ENCODE measurements around the gene IRX4. TPM values are rescaled to one million over a fixed set of nuclear protein-coding genes. Genes with fewer than 3 reads are reported as not detected.

Gene IRX4
- total and polyA plus RNA-seq, 9 of the 15 experiments (the other 6 are each of a cell fraction or from before 2014, with no cell fraction given): not detected

DNA sequence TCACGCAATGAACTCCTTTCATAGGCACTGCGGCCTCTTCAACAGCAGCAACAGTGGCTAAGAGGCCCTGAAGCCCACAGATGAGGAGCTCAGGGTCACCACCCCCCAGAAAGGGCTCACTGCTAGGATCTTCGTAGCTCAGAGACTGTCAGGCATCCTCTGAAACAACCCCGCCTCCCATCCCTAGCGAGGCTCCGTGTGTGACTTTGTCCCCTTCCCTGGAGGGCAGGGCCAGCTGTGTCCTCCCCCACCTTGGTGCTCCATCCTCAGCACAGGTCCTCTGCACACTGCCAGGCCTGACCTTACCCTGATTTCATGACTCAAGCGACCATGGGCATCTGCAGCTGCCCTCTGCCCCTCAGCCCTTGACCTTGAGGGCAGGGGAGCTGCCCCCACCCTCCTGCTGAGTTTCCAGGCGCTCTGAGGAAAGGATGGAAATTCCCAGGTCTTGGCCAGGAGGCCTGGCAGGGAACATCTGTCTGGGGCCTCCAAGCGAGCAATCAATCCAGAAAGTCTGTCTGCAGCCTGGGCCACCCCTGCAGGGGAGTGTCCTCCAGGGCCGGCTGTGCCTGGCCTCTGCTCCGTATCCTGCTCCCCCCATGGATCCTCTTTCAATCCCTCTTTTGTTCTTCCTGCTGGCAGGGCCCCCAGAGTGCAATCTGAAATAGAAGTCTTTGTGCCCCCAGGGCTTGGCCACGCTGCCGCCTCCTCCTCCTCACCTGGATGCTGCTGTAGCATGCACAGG is 6.8 kb upstream of the IRX4 start:
- FAIRE-seq: no peak
- TF ChIP-seq SRF (CRISPR knock-in tag; IDR thresholded peaks at IDR 0.05) (no peak), PRPF4 (IDR thresholded peaks at IDR 0.05; ENCODE audit: insufficient read depth, low read depth, low read length, poor library complexity, severe bottlenecking) (no peak), EHMT2 (IDR thresholded peaks at IDR 0.05) (no peak), PHF21A (IDR thresholded peaks at IDR 0.05; ENCODE audit: borderline replicate concordance, low read depth) (no peak), TCFL5 (CRISPR knock-in tag; conservative IDR thresholded peaks at IDR 0.05) (no peak), KAT2B (IDR thresholded peaks at IDR 0.05; ENCODE audit: low read depth, low read length) (no peak), NCOA4 (IDR thresholded peaks at IDR 0.05; ENCODE audit: partially characterized antibody) (no peak), ZNF644 (tag; IDR thresholded peaks at IDR 0.05; ENCODE audit: low read depth) (no peak), ZNF780A (CRISPR knock-in tag; IDR thresholded peaks at IDR 0.05) (no peak), TCF3 (CRISPR knock-in tag; IDR thresholded peaks at IDR 0.05) (no peak)
- TF ChIP-seq, protein P1, sequence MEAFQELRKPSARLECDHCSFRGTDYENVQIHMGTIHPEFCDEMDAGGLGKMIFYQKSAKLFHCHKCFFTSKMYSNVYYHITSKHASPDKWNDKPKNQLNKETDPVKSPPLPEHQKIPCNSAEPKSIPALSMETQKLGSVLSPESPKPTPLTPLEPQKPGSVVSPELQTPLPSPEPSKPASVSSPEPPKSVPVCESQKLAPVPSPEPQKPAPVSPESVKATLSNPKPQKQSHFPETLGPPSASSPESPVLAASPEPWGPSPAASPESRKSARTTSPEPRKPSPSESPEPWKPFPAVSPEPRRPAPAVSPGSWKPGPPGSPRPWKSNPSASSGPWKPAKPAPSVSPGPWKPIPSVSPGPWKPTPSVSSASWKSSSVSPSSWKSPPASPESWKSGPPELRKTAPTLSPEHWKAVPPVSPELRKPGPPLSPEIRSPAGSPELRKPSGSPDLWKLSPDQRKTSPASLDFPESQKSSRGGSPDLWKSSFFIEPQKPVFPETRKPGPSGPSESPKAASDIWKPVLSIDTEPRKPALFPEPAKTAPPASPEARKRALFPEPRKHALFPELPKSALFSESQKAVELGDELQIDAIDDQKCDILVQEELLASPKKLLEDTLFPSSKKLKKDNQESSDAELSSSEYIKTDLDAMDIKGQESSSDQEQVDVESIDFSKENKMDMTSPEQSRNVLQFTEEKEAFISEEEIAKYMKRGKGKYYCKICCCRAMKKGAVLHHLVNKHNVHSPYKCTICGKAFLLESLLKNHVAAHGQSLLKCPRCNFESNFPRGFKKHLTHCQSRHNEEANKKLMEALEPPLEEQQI (IDR thresholded peaks at IDR 0.05): no peak
- TF ChIP-seq, protein P2, sequence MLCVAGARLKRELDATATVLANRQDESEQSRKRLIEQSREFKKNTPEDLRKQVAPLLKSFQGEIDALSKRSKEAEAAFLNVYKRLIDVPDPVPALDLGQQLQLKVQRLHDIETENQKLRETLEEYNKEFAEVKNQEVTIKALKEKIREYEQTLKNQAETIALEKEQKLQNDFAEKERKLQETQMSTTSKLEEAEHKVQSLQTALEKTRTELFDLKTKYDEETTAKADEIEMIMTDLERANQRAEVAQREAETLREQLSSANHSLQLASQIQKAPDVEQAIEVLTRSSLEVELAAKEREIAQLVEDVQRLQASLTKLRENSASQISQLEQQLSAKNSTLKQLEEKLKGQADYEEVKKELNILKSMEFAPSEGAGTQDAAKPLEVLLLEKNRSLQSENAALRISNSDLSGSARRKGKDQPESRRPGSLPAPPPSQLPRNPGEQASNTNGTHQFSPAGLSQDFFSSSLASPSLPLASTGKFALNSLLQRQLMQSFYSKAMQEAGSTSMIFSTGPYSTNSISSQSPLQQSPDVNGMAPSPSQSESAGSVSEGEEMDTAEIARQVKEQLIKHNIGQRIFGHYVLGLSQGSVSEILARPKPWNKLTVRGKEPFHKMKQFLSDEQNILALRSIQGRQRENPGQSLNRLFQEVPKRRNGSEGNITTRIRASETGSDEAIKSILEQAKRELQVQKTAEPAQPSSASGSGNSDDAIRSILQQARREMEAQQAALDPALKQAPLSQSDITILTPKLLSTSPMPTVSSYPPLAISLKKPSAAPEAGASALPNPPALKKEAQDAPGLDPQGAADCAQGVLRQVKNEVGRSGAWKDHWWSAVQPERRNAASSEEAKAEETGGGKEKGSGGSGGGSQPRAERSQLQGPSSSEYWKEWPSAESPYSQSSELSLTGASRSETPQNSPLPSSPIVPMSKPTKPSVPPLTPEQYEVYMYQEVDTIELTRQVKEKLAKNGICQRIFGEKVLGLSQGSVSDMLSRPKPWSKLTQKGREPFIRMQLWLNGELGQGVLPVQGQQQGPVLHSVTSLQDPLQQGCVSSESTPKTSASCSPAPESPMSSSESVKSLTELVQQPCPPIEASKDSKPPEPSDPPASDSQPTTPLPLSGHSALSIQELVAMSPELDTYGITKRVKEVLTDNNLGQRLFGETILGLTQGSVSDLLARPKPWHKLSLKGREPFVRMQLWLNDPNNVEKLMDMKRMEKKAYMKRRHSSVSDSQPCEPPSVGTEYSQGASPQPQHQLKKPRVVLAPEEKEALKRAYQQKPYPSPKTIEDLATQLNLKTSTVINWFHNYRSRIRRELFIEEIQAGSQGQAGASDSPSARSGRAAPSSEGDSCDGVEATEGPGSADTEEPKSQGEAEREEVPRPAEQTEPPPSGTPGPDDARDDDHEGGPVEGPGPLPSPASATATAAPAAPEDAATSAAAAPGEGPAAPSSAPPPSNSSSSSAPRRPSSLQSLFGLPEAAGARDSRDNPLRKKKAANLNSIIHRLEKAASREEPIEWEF (CRISPR knock-in tag; IDR thresholded peaks at IDR 0.05): no peak
- TF ChIP-seq, protein P3, sequence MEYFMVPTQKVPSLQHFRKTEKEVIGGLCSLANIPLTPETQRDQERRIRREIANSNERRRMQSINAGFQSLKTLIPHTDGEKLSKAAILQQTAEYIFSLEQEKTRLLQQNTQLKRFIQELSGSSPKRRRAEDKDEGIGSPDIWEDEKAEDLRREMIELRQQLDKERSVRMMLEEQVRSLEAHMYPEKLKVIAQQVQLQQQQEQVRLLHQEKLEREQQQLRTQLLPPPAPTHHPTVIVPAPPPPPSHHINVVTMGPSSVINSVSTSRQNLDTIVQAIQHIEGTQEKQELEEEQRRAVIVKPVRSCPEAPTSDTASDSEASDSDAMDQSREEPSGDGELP (CRISPR knock-in tag; IDR thresholded peaks at IDR 0.05; ENCODE audit: borderline replicate concordance): no peak

More for the DNA sequence above, 6.8 kb upstream of the IRX4 start:
- H3K4me1 ChIP-seq (replicated peaks in 1 of 2; ENCODE audit: control insufficient read depth in 2 of 2, insufficient read depth in 2 of 2, low read length in 2 of 2): peaks cover 0 to 4% of the 10 kb centered on the region in 2 experiments; a peak in 2 of 5 replicates
- H4K20me1 ChIP-seq (replicated peaks; ENCODE audit: control insufficient read depth, insufficient read depth, low read length): peaks cover 10% of the 10 kb centered on the region; the same call in 1 of the 2 replicates
- no peak overlapping the region for H3K4me2 ChIP-seq (ENCODE audit: insufficient read depth, low read length)
- ATAC-seq (no peak), DNase-seq (ENCODE audit: extremely low read depth in 1 of 4, low spot score in 3 of 4) (no peak)
- 3% methylated on average over 13 of the region's 13 CpGs for WGBS (ENCODE audit: insufficient coverage, low coverage, missing lambda C conversion rate)
- H3K36me3 ChIP-seq (ENCODE audit: control insufficient read depth, insufficient read depth, low read length): no peaks in the 10 kb centered on the region
- no TSS peak for BruUV-seq (replicated peaks)
- H3K9ac ChIP-seq (ENCODE audit: insufficient read depth in 1 of 2, low read depth in 2 of 2, low read length in 2 of 2): no peak overlapping the region
- H3K27me3 ChIP-seq (ENCODE audit: control insufficient read depth in 2 of 2, insufficient read depth in 2 of 2, low read length in 2 of 2): peaks cover 38 to 71% of the 10 kb centered on the region in 2 experiments
- H3K9me3 ChIP-seq (replicated peaks; ENCODE audit: control insufficient read depth, insufficient read depth, low read depth, low read length): no peaks in the 10 kb centered on the region
- H3K9me1 ChIP-seq (ENCODE audit: control insufficient read depth, insufficient read depth, low read length): no peaks in the 10 kb centered on the region
- ChIA-PET POLR2A (interaction anchor here (1.4 kb wide), 1 partner anchor 10 kb away, joined by 4 read pairs; no protein-coding TSS in a partner anchor), CTCF (ENCODE audit: low intra/inter-chr PET ratio) (no interaction called here)
- H3K27ac ChIP-seq (ENCODE audit: extremely low read depth, low read depth, low read length): no peak overlapping the region
- no peak overlapping the region for H3K4me3 ChIP-seq
- H3K79me2 ChIP-seq (ENCODE audit: control insufficient read depth, insufficient read depth, low read length): no peaks in the 10 kb centered on the region
- H2AFZ ChIP-seq (ENCODE audit: low read depth, low read length): no peak overlapping the region
- intact Hi-C loops (cut with micrococcal nuclease) (no loop called here), in situ Hi-C loops (cut with MboI) (no loop called here)

Measured in K562 (cell line).